Motor neuron (in vitro differentiated cells): ENCODE results near the gene GTF3C1. TPM values are rescaled to one million over a fixed set of nuclear protein-coding genes. Genes with fewer than 3 reads are reported as not detected.

Experiments used
- total RNA-seq, 8 experiments: library from RNA; unstranded; fragments of 300-600 nt; gene quantifications; 2 replicates each; pipeline versions ENCODE4 v1.2.3 to v1.2.4, GENCODE V29; 2022

Gene GTF3C1
- total RNA-seq, 8 experiments from 2014 or later, result 41.2 to 156 (median 60.5) TPM

Other genes starting within 250 kb of the GTF3C1 start
- 10 to 100 TPM in 2 of 8 experiments, 1 to 10 TPM in 3, under 1 TPM in 3; 0.33 to 14.6 (median 4.3) TPM for gene IL4R, start 235.9 kb downstream of the GTF3C1 start, total RNA-seq
- gene IL21R, start 147.7 kb downstream of the GTF3C1 start, total RNA-seq, result 1 to 10 TPM in 1 of 8 experiments, under 1 TPM in 7; 0.05 to 1.2 (median 0.17) TPM
- 10 to 100 TPM in 6 of 8 experiments, 1 to 10 TPM in 2; 8.3 to 36.7 (median 11.5) TPM for gene KATNIP, start 231 bp upstream of the GTF3C1 start, total RNA-seq